GM18909 (cell line): Measurements from ENCODE around the gene UCN2.
"Not testable (repeated sequence)": the region's sequence is repeated elsewhere in the genome, so short reads cannot be mapped to it uniquely, and the experiment has no call there.

Source experiments
- ATAC-seq: cut with Tn5 transposase; IDR thresholded peaks from one replicate; pipeline ENCODE4 v1.9.1; 2021; ENCODE audit warnings: mild to moderate bottlenecking; ENCODE audit not compliant: unreplicated experiment, poor library complexity

The UCN2 gene

GRCh38 chr3:48543271-48543866 lies 20.2 kb downstream of the UCN2 start:
- ATAC-seq: no peak

GRCh38 chr3:48538451-48538850 lies 25.1 kb downstream of the UCN2 start:
- no peak for ATAC-seq

- ATAC-seq: no peak
These were observed 26.8 kb downstream of the UCN2 start for GRCh38 chr3:48536785-48537184.

- no peak for ATAC-seq
These were observed 27.5 kb downstream of the UCN2 start for GRCh38 chr3:48536116-48536515.

- ATAC-seq: no peak
These were observed 28.0 kb downstream of the UCN2 start for GRCh38 chr3:48535578-48535977.

GRCh38 chr3:48532977-48533337 lies 30.6 kb downstream of the UCN2 start:
- ATAC-seq: no peak

- no peak for ATAC-seq
These were observed 31.2 kb downstream of the UCN2 start for GRCh38 chr3:48532271-48532976.

- ATAC-seq: not testable (repeated sequence)
These were observed 32.9 kb downstream of the UCN2 start for GRCh38 chr3:48530701-48531100.

GRCh38 chr3:48528754-48529153 lies 34.8 kb downstream of the UCN2 start:
- no peak for ATAC-seq

- no peak for ATAC-seq
These were observed 35.5 kb downstream of the UCN2 start for GRCh38 chr3:48528048-48528447.

- no peak for ATAC-seq
These were observed 38.6 kb downstream of the UCN2 start for GRCh38 chr3:48524970-48525369.

GRCh38 chr3:48521635-48522034 lies 41.9 kb downstream of the UCN2 start:
- no peak for ATAC-seq

GRCh38 chr3:48519277-48519643 lies 44.3 kb downstream of the UCN2 start:
- no peak for ATAC-seq

- no peak for ATAC-seq
These were observed 44.8 kb downstream of the UCN2 start for GRCh38 chr3:48518638-48519276.

GRCh38 chr3:48518069-48518468 lies 45.5 kb downstream of the UCN2 start:
- no peak for ATAC-seq

- ATAC-seq: no peak
These were observed 47.0 kb downstream of the UCN2 start for GRCh38 chr3:48516571-48516970.

GRCh38 chr3:48514431-48515227 lies 49.0 kb downstream of the UCN2 start:
- no peak for ATAC-seq
